Immature natural killer cell (primary cell): ENCODE data around the gene C11orf24. TPM values are rescaled to one million over a fixed set of nuclear protein-coding genes. Genes with fewer than 3 reads are reported as not detected.
"Not testable (repeated sequence)": the region's sequence is repeated elsewhere in the genome, so short reads cannot be mapped to it uniquely, and the experiment has no call there.

Experiments used
- DNase-seq, 3 donors: peaks; one replicate each; pipeline ENCODE4 v3.0.0; 2022; ENCODE audit warnings: mixed read lengths in 1 of 3
- H3K27ac Mint-ChIP-seq, 6 donors: one replicate each; pipeline ENCODE4 v1.8.0; 2020; ENCODE audit warnings: mixed read lengths in 6 of 6, mild to moderate bottlenecking in 5 of 6, inconsistent platforms in 4 of 6, moderate library complexity in 3 of 6
- H3K27me3 Mint-ChIP-seq, 3 donors: one replicate each; pipeline ENCODE4 v1.8.0; 2020 to 2021; ENCODE audit warnings: low read depth in 3 of 3, mild to moderate bottlenecking in 3 of 3, mixed read lengths in 3 of 3, moderate library complexity in 3 of 3, inconsistent platforms in 1 of 3
- H3K36me3 Mint-ChIP-seq, 3 donors: one replicate each; pipeline ENCODE4 v1.8.0; 2020; ENCODE audit warnings: mixed read lengths in 3 of 3, inconsistent platforms in 2 of 3, mild to moderate bottlenecking in 2 of 3
- H3K4me1 Mint-ChIP-seq, 2 donors: one replicate each; pipeline ENCODE4 v1.8.0; 2020; ENCODE audit warnings: inconsistent platforms in 2 of 2, mild to moderate bottlenecking in 2 of 2, mixed read lengths in 2 of 2, moderate library complexity in 1 of 2
- H3K4me3 Mint-ChIP-seq, 5 donors: one replicate each; pipeline ENCODE4 v1.8.0; 2020; ENCODE audit warnings: mild to moderate bottlenecking in 5 of 5, mixed read lengths in 5 of 5, inconsistent platforms in 3 of 5, moderate library complexity in 3 of 5
- H3K9me3 Mint-ChIP-seq, 6 donors: one replicate each; pipeline ENCODE4 v1.8.0; 2020; ENCODE audit warnings: mild to moderate bottlenecking in 6 of 6, mixed read lengths in 6 of 6, inconsistent platforms in 4 of 6, moderate library complexity in 3 of 6
- polyA plus RNA-seq, 3 donors: library from polyadenylated mRNA; unstranded; fragments of 300-500 nt; fragmentation: Illumina TruSeq; gene quantifications; one replicate each; pipeline ENCODE4 v1.2.3, GENCODE V29; 2021

Gene C11orf24
- polyA plus RNA-seq, 3 donors from 2014 or later = 10.4 to 27.1 (median 12.6) TPM

- no peak for DNase-seq
- Mint-ChIP-seq H3K9me3 (no peaks in the 10 kb centered on the region), H3K27ac (peak overlapping the region in 5 of 6 donors; percentile 2 to 43 (median 5)), H3K27me3 (no peaks in the 10 kb centered on the region), H3K36me3 (peaks cover 16 to 24% (median 17%) of the 10 kb centered on the region in 3 donors), H3K4me3 (no peak overlapping the region), H3K4me1 (peaks cover 7 to 11% of the 10 kb centered on the region in 2 donors)
Observed at GRCh38 chr11:68260484-68260883, 11.3 kb downstream of the C11orf24 start.

- Mint-ChIP-seq H3K9me3 (no peaks in the 10 kb centered on the region), H3K27ac (peak overlapping the region in 2 of 6 donors; percentile 40 to 46), H3K36me3 (peaks cover 10 to 18% (median 10%) of the 10 kb centered on the region in 3 donors)
Observed at GRCh38 chr11:68259122-68259959, 12.4 kb downstream of the C11orf24 start.

GRCh38 chr11:68258363-68258765, 13.4 kb downstream of the C11orf24 start:
- Mint-ChIP-seq H3K27me3 (no peaks in the 10 kb centered on the region), H3K4me1 (peaks cover 6% of the 10 kb centered on the region in 2 donors), H3K27ac (no peak overlapping the region), H3K9me3 (no peaks in the 10 kb centered on the region), H3K4me3 (no peak overlapping the region), H3K36me3 (peaks cover 9 to 18% (median 10%) of the 10 kb centered on the region in 3 donors)
- DNase-seq = no peak

More at GRCh38 chr11:68259122-68259959, 12.4 kb downstream of the C11orf24 start:
- no peak overlapping the region for H3K4me3 Mint-ChIP-seq
- DNase-seq = no peak
- peaks cover 6% of the 10 kb centered on the region in 2 donors for H3K4me1 Mint-ChIP-seq
- no peaks in the 10 kb centered on the region for H3K27me3 Mint-ChIP-seq

- peak overlapping the region in 3 of 6 donors; percentile 63 to 82 (median 80) for H3K27ac Mint-ChIP-seq
- no peaks in the 10 kb centered on the region for H3K9me3 Mint-ChIP-seq
- H3K27me3 Mint-ChIP-seq = no peaks in the 10 kb centered on the region
Observed at GRCh38 chr11:68257477-68258362, 14.1 kb downstream of the C11orf24 start.

GRCh38 chr11:68256331-68256741, 15.4 kb downstream of the C11orf24 start:
- Mint-ChIP-seq H3K4me1 (peaks cover 3 to 6% of the 10 kb centered on the region in 2 donors), H3K4me3 (no peak overlapping the region), H3K27me3 (no peaks in the 10 kb centered on the region), H3K36me3 (peaks cover 0 to under 1% (median 0%) of the 10 kb centered on the region in 3 donors), H3K9me3 (no peaks in the 10 kb centered on the region), H3K27ac (no peak overlapping the region)
- no peak for DNase-seq

More at GRCh38 chr11:68257477-68258362, 14.1 kb downstream of the C11orf24 start:
- Mint-ChIP-seq H3K36me3 (peaks cover 3 to 11% (median 4%) of the 10 kb centered on the region in 3 donors), H3K4me1 (peaks cover 3 to 6% of the 10 kb centered on the region in 2 donors), H3K4me3 (peak overlapping the region in 1 of 5 donors; percentile 22)
- peak; percentile 85 to 87 (median 85) for DNase-seq

- no peak for DNase-seq
- H3K27me3 Mint-ChIP-seq = peaks cover 0 to 3% (median 0%) of the 10 kb centered on the region in 3 donors
- H3K27ac Mint-ChIP-seq = no peak overlapping the region
- no peaks in the 10 kb centered on the region for H3K36me3 Mint-ChIP-seq
- H3K4me3 Mint-ChIP-seq = no peak overlapping the region
- peaks cover 3 to 6% of the 10 kb centered on the region in 2 donors for H3K4me1 Mint-ChIP-seq
- H3K9me3 Mint-ChIP-seq = no peaks in the 10 kb centered on the region
Observed at GRCh38 chr11:68255526-68255925, 16.2 kb downstream of the C11orf24 start.

- Mint-ChIP-seq H3K27ac (no peak overlapping the region), H3K9me3 (no peaks in the 10 kb centered on the region), H3K4me3 (no peak overlapping the region), H3K27me3 (peaks cover 0 to 3% (median 0%) of the 10 kb centered on the region in 3 donors), H3K36me3 (no peaks in the 10 kb centered on the region), H3K4me1 (peaks cover 3 to 6% of the 10 kb centered on the region in 2 donors)
- no peak for DNase-seq
Observed at GRCh38 chr11:68254421-68254820, 17.4 kb downstream of the C11orf24 start.

- Mint-ChIP-seq H3K9me3 (no peaks in the 10 kb centered on the region), H3K27ac (no peak overlapping the region), H3K4me3 (no peak overlapping the region), H3K27me3 (peaks cover 0 to 3% (median 0%) of the 10 kb centered on the region in 3 donors), H3K4me1 (no peaks in the 10 kb centered on the region), H3K36me3 (no peaks in the 10 kb centered on the region)
- DNase-seq = no peak
Observed at GRCh38 chr11:68251765-68252164, 20.0 kb downstream of the C11orf24 start.

- H3K4me3 Mint-ChIP-seq, H3K9me3 Mint-ChIP-seq, H3K36me3 Mint-ChIP-seq, DNase-seq, H3K27ac Mint-ChIP-seq, H3K27me3 Mint-ChIP-seq, H3K4me1 Mint-ChIP-seq: not testable (repeated sequence)
Observed at GRCh38 chr11:68244912-68245311, 26.9 kb downstream of the C11orf24 start.

GRCh38 chr11:68243847-68244246, 27.9 kb downstream of the C11orf24 start:
- H3K27me3 Mint-ChIP-seq, H3K4me3 Mint-ChIP-seq, H3K9me3 Mint-ChIP-seq, DNase-seq, H3K27ac Mint-ChIP-seq, H3K36me3 Mint-ChIP-seq, H3K4me1 Mint-ChIP-seq: not testable (repeated sequence)

GRCh38 chr11:68242616-68243015, 29.2 kb downstream of the C11orf24 start:
- H3K4me1 Mint-ChIP-seq = no peaks in the 10 kb centered on the region
- no peak overlapping the region for H3K4me3 Mint-ChIP-seq
- H3K27me3 Mint-ChIP-seq = peaks cover 0 to 2% (median 2%) of the 10 kb centered on the region in 3 donors
- H3K9me3 Mint-ChIP-seq = peaks cover 0 to 1% (median 0%) of the 10 kb centered on the region in 6 donors
- peaks cover 0 to 6% (median 0%) of the 10 kb centered on the region in 3 donors for H3K36me3 Mint-ChIP-seq
- no peak overlapping the region for H3K27ac Mint-ChIP-seq
- no peak for DNase-seq

GRCh38 chr11:68231621-68232020, 40.2 kb downstream of the C11orf24 start:
- Mint-ChIP-seq H3K9me3 (peaks cover 0 to 12% (median 2%) of the 10 kb centered on the region in 6 donors), H3K27ac (no peak overlapping the region), H3K4me1 (no peaks in the 10 kb centered on the region), H3K4me3 (no peak overlapping the region), H3K36me3 (peaks cover 0 to 4% (median 0%) of the 10 kb centered on the region in 3 donors), H3K27me3 (peaks cover 0 to 15% (median 5%) of the 10 kb centered on the region in 3 donors)
- DNase-seq = no peak

- Mint-ChIP-seq H3K27me3 (peaks cover 0 to 16% (median 3%) of the 10 kb centered on the region in 3 donors), H3K9me3 (peaks cover 0 to 12% (median 2%) of the 10 kb centered on the region in 6 donors), H3K36me3 (peaks cover 0 to 4% (median 0%) of the 10 kb centered on the region in 3 donors), H3K27ac (no peak overlapping the region), H3K4me3 (no peak overlapping the region), H3K4me1 (no peaks in the 10 kb centered on the region)
- no peak for DNase-seq
Observed at GRCh38 chr11:68229601-68230000, 42.2 kb downstream of the C11orf24 start.
